ENCODE data around the gene NDRG4.

The NDRG4 gene

GRCh38 chr16:58510097-58510775 is 10.3 kb downstream of the NDRG4 start:
- no peak for DNase-seq

GRCh38 chr16:58510776-58511628 is 11.1 kb downstream of the NDRG4 start:
- DNase-seq, result no peak

- DNase-seq, result no peak
Measured at GRCh38 chr16:58511933-58512815, 12.2 kb downstream of the NDRG4 start.

- DNase-seq, result no peak
Measured at GRCh38 chr16:58513874-58514273, 13.9 kb downstream of the NDRG4 start.

- no peak for DNase-seq
Measured at GRCh38 chr16:58515125-58515870, 15.4 kb downstream of the NDRG4 start, which contains the start of gene SETD6. Gene SETD6, plus strand, starts transcription at chr16:58515517. Its CDS starts 21 bp downstream, at chr16:58515538.

GRCh38 chr16:58515871-58516767 is 16.2 kb downstream of the NDRG4 start:
- DNase-seq, result no peak

GRCh38 chr16:58516768-58517107 is 16.8 kb downstream of the NDRG4 start:
- DNase-seq, result no peak

- no peak for DNase-seq
Measured at GRCh38 chr16:58518083-58518979, 18.4 kb downstream of the NDRG4 start.

- no peak for DNase-seq
Measured at GRCh38 chr16:58518980-58519368, 19.0 kb downstream of the NDRG4 start.

GRCh38 chr16:58519707-58520106 is 19.8 kb downstream of the NDRG4 start:
- DNase-seq, result no peak

- DNase-seq, result no peak
Measured at GRCh38 chr16:58530179-58530578, 30.2 kb downstream of the NDRG4 start.

- no peak for DNase-seq
Measured at GRCh38 chr16:58532414-58532813, 32.5 kb downstream of the NDRG4 start.

GRCh38 chr16:58533751-58534470 is 34.0 kb downstream of the NDRG4 start:
- no peak for DNase-seq

- no peak for DNase-seq
Measured at GRCh38 chr16:58535100-58535499, 35.2 kb downstream of the NDRG4 start.

GRCh38 chr16:58536278-58536677 is 36.3 kb downstream of the NDRG4 start:
- no peak for DNase-seq

GRCh38 chr16:58537124-58537906 is 37.4 kb downstream of the NDRG4 start:
- DNase-seq, result no peak

- DNase-seq, result no peak
Measured at GRCh38 chr16:58541711-58542110, 41.8 kb downstream of the NDRG4 start.

GRCh38 chr16:58542291-58542690 is 42.3 kb downstream of the NDRG4 start:
- DNase-seq, result no peak

- DNase-seq, result no peak
Measured at GRCh38 chr16:58543685-58544084, 43.7 kb downstream of the NDRG4 start.
